H9 (cell line): ENCODE data around the gene FARS2. TPM values are rescaled to one million over a fixed set of nuclear protein-coding genes. Genes with fewer than 3 reads are reported as not detected.

Experiments used
- DNase-seq: peaks from one replicate; pipeline ENCODE4 v3.0.0-alpha.2; 2017
- H2AFZ ChIP-seq: one replicate; pipeline ENCODE4 v1.6.1; 2013; ENCODE audit warnings: mild to moderate bottlenecking, low read length, control low read depth, moderate library complexity
- H2AK5ac ChIP-seq: 2 replicates; pipeline ENCODE4 v1.6.1; 2013; ENCODE audit warnings: low read length, control low read depth, mixed read lengths; ENCODE audit not compliant: insufficient read length
- H2BK120ac ChIP-seq: one replicate; pipeline ENCODE4 v1.6.1; 2013; ENCODE audit warnings: low read depth, mild to moderate bottlenecking, low read length, control low read depth, inconsistent platforms; ENCODE audit not compliant: poor library complexity, severe bottlenecking
- H2BK12ac ChIP-seq: 2 replicates; pipeline ENCODE4 v1.6.1; 2013; ENCODE audit warnings: low read length, control low read depth, mixed read lengths, low read depth; ENCODE audit not compliant: insufficient read length
- H2BK15ac ChIP-seq: 2 replicates; pipeline ENCODE4 v1.6.1; 2013; ENCODE audit warnings: low read depth, low read length, control low read depth
- H2BK20ac ChIP-seq: one replicate; pipeline ENCODE4 v1.6.1; 2013; ENCODE audit warnings: low read depth, mild to moderate bottlenecking, low read length, control low read depth, inconsistent platforms; ENCODE audit not compliant: poor library complexity, severe bottlenecking
- H2BK5ac ChIP-seq: 2 replicates; pipeline ENCODE4 v1.6.1; 2013; ENCODE audit warnings: low read length, control low read depth, mixed read lengths; ENCODE audit not compliant: insufficient read length
- H3K14ac ChIP-seq: 2 replicates; pipeline ENCODE4 v1.6.1; 2013; ENCODE audit warnings: low read length, control low read depth; ENCODE audit not compliant: insufficient read depth
- H3K18ac ChIP-seq: 2 replicates; pipeline ENCODE4 v1.6.1; 2013; ENCODE audit warnings: low read depth, mild to moderate bottlenecking, mixed read lengths, low read length, control low read depth; ENCODE audit not compliant: insufficient read length
- H3K23ac ChIP-seq: 2 replicates; pipeline ENCODE4 v1.6.1; 2013; ENCODE audit warnings: low read length, control low read depth, mixed read lengths, low read depth; ENCODE audit not compliant: insufficient read length
- H3K23me2 ChIP-seq: 2 replicates; pipeline ENCODE4 v1.6.1; 2013; ENCODE audit warnings: low read depth, mild to moderate bottlenecking, mixed read lengths, low read length, control low read depth; ENCODE audit not compliant: insufficient read length, poor library complexity, severe bottlenecking
- H3K27ac ChIP-seq: 2 replicates; pipeline ENCODE4 v1.5.1; 2013; ENCODE audit warnings: low read length, control low read depth, mixed read lengths, low read depth; ENCODE audit not compliant: insufficient read length
- H3K27me3 ChIP-seq: 2 replicates; pipeline ENCODE4 v1.6.1; 2013; ENCODE audit warnings: low read length, control low read depth, inconsistent platforms; ENCODE audit not compliant: insufficient read depth
- H3K4ac ChIP-seq: 2 replicates; pipeline ENCODE4 v1.6.1; 2013; ENCODE audit warnings: low read depth, mild to moderate bottlenecking, control low read depth, inconsistent platforms, low read length, moderate library complexity
- H3K4me1 ChIP-seq: 2 replicates; pipeline ENCODE4 v1.6.1; 2013; ENCODE audit warnings: low read length, control low read depth, inconsistent platforms; ENCODE audit not compliant: insufficient read depth
- H3K4me2 ChIP-seq: 2 replicates; pipeline ENCODE4 v1.6.1; 2013; ENCODE audit warnings: low read length, control low read depth, mixed read lengths; ENCODE audit not compliant: insufficient read length, insufficient read depth
- H3K56ac ChIP-seq: 2 replicates; pipeline ENCODE4 v1.6.1; 2013; ENCODE audit warnings: low read depth, mild to moderate bottlenecking, mixed read lengths, low read length, control low read depth; ENCODE audit not compliant: insufficient read length
- H3K79me1 ChIP-seq: 2 replicates; pipeline ENCODE4 v1.6.1; 2013; ENCODE audit warnings: low read depth, mild to moderate bottlenecking, moderate library complexity, low read length, control low read depth, inconsistent platforms; ENCODE audit not compliant: insufficient read depth, poor library complexity, severe bottlenecking
- H3K79me2 ChIP-seq: 2 replicates; pipeline ENCODE4 v1.6.1; 2013; ENCODE audit warnings: low read length, control low read depth, inconsistent platforms; ENCODE audit not compliant: insufficient read depth
- H3K9ac ChIP-seq: 2 replicates; pipeline ENCODE4 v1.6.1; 2013; ENCODE audit warnings: low read length, control low read depth, mixed read lengths; ENCODE audit not compliant: insufficient read length; ENCODE audit errors: extremely low read depth
- H3K9me3 ChIP-seq: one replicate; pipeline ENCODE4 v1.6.1; 2013; ENCODE audit warnings: low read depth, low read length, inconsistent platforms; ENCODE audit not compliant: control insufficient read depth
- H3T11ph ChIP-seq: one replicate; pipeline ENCODE4 v1.6.1; 2013; ENCODE audit warnings: mild to moderate bottlenecking, low read length, control low read depth, inconsistent platforms
- H4K20me1 ChIP-seq: one replicate; pipeline ENCODE4 v1.6.1; 2013; ENCODE audit not compliant: control insufficient read depth, insufficient read length, insufficient read depth
- H4K5ac ChIP-seq: 2 replicates; pipeline ENCODE4 v1.6.1; 2013; ENCODE audit warnings: low read depth, mild to moderate bottlenecking, mixed read lengths, low read length, control low read depth; ENCODE audit not compliant: insufficient read length
- H4K8ac ChIP-seq: replicated peaks from 2 replicates; pipeline ENCODE4 v1.6.1; 2013; ENCODE audit warnings: low read length, control low read depth, mixed read lengths, low read depth; ENCODE audit not compliant: insufficient read length
- H4K91ac ChIP-seq: 2 replicates; pipeline ENCODE4 v1.6.1; 2013; ENCODE audit warnings: low read depth, mild to moderate bottlenecking, moderate library complexity, mixed read lengths, low read length, control low read depth; ENCODE audit not compliant: insufficient read length
- H3K27ac Mint-ChIP-seq, 3 experiments: 2 replicates in 2 of 3; 3 replicates in 1 of 3; pipeline ENCODE4 v1.8.0; 2020 to 2021; ENCODE audit warnings: mixed read lengths in 3 of 3, mild to moderate bottlenecking in 1 of 3, moderate library complexity in 1 of 3
- H3K27me3 Mint-ChIP-seq: 2 replicates; pipeline ENCODE4 v1.8.0; 2021; ENCODE audit warnings: low read depth, mild to moderate bottlenecking, moderate library complexity, mixed read lengths
- H3K36me3 Mint-ChIP-seq, 3 experiments: 2 replicates in 2 of 3; 3 replicates in 1 of 3; pipeline ENCODE4 v1.8.0; 2020 to 2021; ENCODE audit warnings: low read depth in 3 of 3, mixed read lengths in 3 of 3; ENCODE audit not compliant: insufficient read depth in 1 of 3
- H3K4me1 Mint-ChIP-seq, 2 experiments: 2 replicates each; pipeline ENCODE4 v1.8.0; 2020; ENCODE audit warnings: mixed read lengths in 2 of 2
- H3K4me3 Mint-ChIP-seq, 2 experiments: 2 replicates in 1 of 2; 3 replicates in 1 of 2; pipeline ENCODE4 v1.8.0; 2020 to 2021; ENCODE audit warnings: mild to moderate bottlenecking in 2 of 2, mixed read lengths in 2 of 2, moderate library complexity in 1 of 2
- H3K9me3 Mint-ChIP-seq, 2 experiments: 2 replicates in 1 of 2; 3 replicates in 1 of 2; pipeline ENCODE4 v1.8.0; 2020; ENCODE audit warnings: mild to moderate bottlenecking in 2 of 2, mixed read lengths in 2 of 2, moderate library complexity in 1 of 2
- CTCF ChIP-seq: fragments of 200-600 bp; sonication (generic); conservative IDR thresholded peaks from 3 replicates; pipeline ENCODE4 v1.8.0; 2021; ENCODE audit warnings: antibody characterized with exemption, mild to moderate bottlenecking
- WGBS: extraction: QIAGEN DNeasy Blood & Tissue Kit; methylation state at CpG from one replicate; pipeline ENCODE4 v1.1.7; 2013; ENCODE audit warnings: missing lambda C conversion rate, low lambda C conversion rate, mixed read lengths; ENCODE audit not compliant: insufficient read length; ENCODE audit errors: extremely low coverage; 5-methylcytosine and 5-hydroxymethylcytosine counted together
- total RNA-seq: library from RNA; stranded (reverse); gene quantifications from 2 replicates; pipeline ENCODE4 v1.2.1, GENCODE V29; 2021

The FARS2 gene
- total RNA-seq, 1 experiment from 2014 or later = 8.5 TPM

- H3K9me3 Mint-ChIP-seq = peaks cover 19 to 21% of the 10 kb centered on the region in 2 experiments
- no CpG with 5 or more reads among the region's 8 CpGs for WGBS
- no peak overlapping the region for H2BK120ac ChIP-seq
- H3K79me2 ChIP-seq = no peaks in the 10 kb centered on the region
- no peak overlapping the region for H2BK15ac ChIP-seq
- no peaks in the 10 kb centered on the region for H3K4me1 ChIP-seq
- H3K79me1 ChIP-seq = no peaks in the 10 kb centered on the region
- no peak overlapping the region for H3K23ac ChIP-seq
- H3K4me1 Mint-ChIP-seq = peaks cover 4 to 10% of the 10 kb centered on the region in 2 experiments; a peak in 3 of 4 replicates
- H2BK5ac ChIP-seq = no peak overlapping the region
- H3K27ac Mint-ChIP-seq = peak overlapping the region in 1 of 3 experiments; percentile 19; a peak in 2 of 7 replicates
- H3K23me2 ChIP-seq = no peaks in the 10 kb centered on the region
- H4K8ac ChIP-seq = no peak overlapping the region
- no peak overlapping the region for H3K56ac ChIP-seq
- no peak overlapping the region for H3K27ac ChIP-seq
- no peaks in the 10 kb centered on the region for H3K9me3 ChIP-seq
- no peak for TF ChIP-seq CTCF
- no peak overlapping the region for H2BK20ac ChIP-seq
- H2AK5ac ChIP-seq = no peak overlapping the region
- no peaks in the 10 kb centered on the region for H4K20me1 ChIP-seq
- no peak overlapping the region for H3K18ac ChIP-seq
- H2AFZ ChIP-seq = no peak overlapping the region
- no peaks in the 10 kb centered on the region; the same call in 1 of the 2 replicates for H3K27me3 Mint-ChIP-seq
- no peak for DNase-seq
- no peak overlapping the region for H2BK12ac ChIP-seq
- no peak overlapping the region for H3T11ph ChIP-seq
- H4K5ac ChIP-seq = no peak overlapping the region
- no peak overlapping the region for H3K4ac ChIP-seq
- H3K4me3 Mint-ChIP-seq = no peak overlapping the region; a peak in 1 of 5 replicates
- no peak overlapping the region for H3K14ac ChIP-seq
- peaks cover 6 to 16% (median 7%) of the 10 kb centered on the region in 3 experiments for H3K36me3 Mint-ChIP-seq
- no peak overlapping the region for H4K91ac ChIP-seq
- no peak overlapping the region for H3K9ac ChIP-seq
- H3K4me2 ChIP-seq = no peak overlapping the region
- no peaks in the 10 kb centered on the region for H3K27me3 ChIP-seq
Observed at GRCh38 chr6:5763871-5764270, 502.6 kb downstream of the FARS2 start.
